GM21717 (cell line): ENCODE results near the gene ZNF543.

ENCODE experiments used
- ATAC-seq: cut with Tn5 transposase; IDR thresholded peaks from one replicate; pipeline ENCODE4 v1.9.1; 2021; ENCODE audit warnings: mild to moderate bottlenecking, moderate library complexity; ENCODE audit not compliant: unreplicated experiment

ZNF543 gene

GRCh38 chr19:57377498-57378146, 57.4 kb downstream of the ZNF543 start:
- no peak for ATAC-seq
